Gastrocnemius medialis (tissue), 4 donors: Measurements from ENCODE around the gene FOXP2.

ENCODE experiments used
- CTCF ChIP-seq, 5 experiments: fragments of 450-650 bp in 3 of 5; fragments of 200-600 bp in 2 of 5; sonication (generic) in 2 of 5; IDR thresholded peaks in 4 of 5; conservative IDR thresholded peaks in 1 of 5; 1 replicate in 4 of 5; 2 replicates in 1 of 5; pipeline ENCODE4 v1.5.1; 2016 to 2019; ENCODE audit warnings: antibody characterized with exemption in 5 of 5, mild to moderate bottlenecking in 3 of 5, moderate library complexity in 3 of 5
- POLR2A ChIP-seq, 2 donors: fragments of 450-650 bp; IDR thresholded peaks; one replicate each; pipeline ENCODE4 v1.6.1; 2017; ENCODE audit warnings: antibody characterized with exemption in 2 of 2, mild to moderate bottlenecking in 2 of 2, moderate library complexity in 2 of 2

GRCh38 chr7:114402876-114403635, 11.6 kb upstream of the FOXP2 start:
- TF ChIP-seq CTCF (IDR thresholded peaks at IDR 0.05 in 4 of 5, conservative IDR thresholded peaks at IDR 0.05 in 1 of 5) (no peak), POLR2A (IDR thresholded peaks at IDR 0.05) (no peak)
